ENCODE data around the gene OR51B6.

DNA sequence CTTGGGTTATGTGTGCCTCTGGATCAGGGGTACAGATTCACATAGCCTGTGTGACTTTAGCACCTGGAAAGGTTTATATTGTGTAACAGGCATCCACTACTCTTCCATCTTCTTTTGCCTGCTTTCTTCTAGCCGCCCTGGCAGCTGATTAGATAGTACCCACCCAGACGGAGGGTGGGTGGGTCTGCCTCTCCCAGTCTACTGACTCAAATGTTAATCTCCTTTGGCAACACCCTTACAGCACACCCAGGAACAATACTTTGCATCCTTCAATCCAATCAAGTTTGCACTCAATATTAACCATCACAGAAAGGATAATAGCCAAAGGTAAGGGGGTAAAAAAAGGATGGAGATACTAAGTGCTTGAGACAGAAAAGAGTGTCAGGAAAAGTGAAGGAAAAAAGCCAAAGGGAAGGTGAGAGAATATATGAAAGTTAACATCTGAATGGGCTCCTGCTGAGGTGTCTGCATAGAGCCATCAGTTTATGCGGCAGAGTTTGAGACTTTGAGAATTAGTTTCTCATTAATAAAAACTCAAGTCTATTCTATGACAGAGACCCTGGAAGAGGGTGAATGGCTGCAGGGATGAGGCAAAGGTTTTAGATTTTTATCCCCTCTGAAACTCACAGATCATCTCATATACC lies 2.6 kb upstream of the OR51B6 start:
- no peak for TF ChIP-seq ZBTB20 (tag by site-specific recombination; IDR thresholded peaks at IDR 0.05)
- no peak for TF ChIP-seq ZNF768 (tag by site-specific recombination; IDR thresholded peaks at IDR 0.05)
- TF ChIP-seq ZFP37 (tag by site-specific recombination; IDR thresholded peaks at IDR 0.05): no peak
- no peak for TF ChIP-seq KLF7 (tag by site-specific recombination; IDR thresholded peaks at IDR 0.05; ENCODE audit: borderline replicate concordance)
- no peak for TF ChIP-seq ZNF558 (tag by site-specific recombination; IDR thresholded peaks at IDR 0.05)
